ENCODE data around the gene HIBADH. TPM values are rescaled to one million over a fixed set of nuclear protein-coding genes. Genes with fewer than 3 reads are reported as not detected.

HIBADH gene
- total RNA-seq, 4 donors from 2014 or later: 42.2 to 56.4 (median 49.0) TPM

DNA sequence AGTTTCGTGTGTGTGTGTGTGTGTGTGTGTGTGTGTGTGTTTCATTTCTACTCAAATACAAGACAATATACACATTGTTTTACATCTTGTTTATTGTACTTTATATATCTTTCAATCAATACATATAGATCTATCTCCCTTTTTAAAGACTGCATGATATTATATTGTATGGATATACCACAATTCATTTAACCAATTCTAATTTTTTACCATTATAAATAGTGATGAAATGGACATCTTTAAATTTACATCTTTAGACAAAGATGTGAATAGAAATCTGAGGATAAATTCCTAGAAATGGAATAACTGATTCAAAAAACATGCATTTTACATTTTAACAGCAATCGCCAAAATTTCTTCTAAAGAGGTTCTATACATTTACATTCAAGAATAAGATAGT lies 23.2 kb upstream of the HIBADH start:
- Histone ChIP-seq H3K4me3 (no peak overlapping the region), H3K27ac (no peak overlapping the region), H3K27me3 (no peaks in the 10 kb centered on the region), H3K36me3 (no peaks in the 10 kb centered on the region), H3K9me3 (no peaks in the 10 kb centered on the region), H3K4me1 (no peaks in the 10 kb centered on the region)
- intact Hi-C loops (cut with DNase I; ENCODE audit: low total_unique reads): no loop called here
- ATAC-seq: no peak
- DNase-seq: no peak
- in situ Hi-C loops (cut with MboI; ENCODE audit: low sequenced_read_pairs in 4 of 4): no loop called here
- TF ChIP-seq, protein P1, sequence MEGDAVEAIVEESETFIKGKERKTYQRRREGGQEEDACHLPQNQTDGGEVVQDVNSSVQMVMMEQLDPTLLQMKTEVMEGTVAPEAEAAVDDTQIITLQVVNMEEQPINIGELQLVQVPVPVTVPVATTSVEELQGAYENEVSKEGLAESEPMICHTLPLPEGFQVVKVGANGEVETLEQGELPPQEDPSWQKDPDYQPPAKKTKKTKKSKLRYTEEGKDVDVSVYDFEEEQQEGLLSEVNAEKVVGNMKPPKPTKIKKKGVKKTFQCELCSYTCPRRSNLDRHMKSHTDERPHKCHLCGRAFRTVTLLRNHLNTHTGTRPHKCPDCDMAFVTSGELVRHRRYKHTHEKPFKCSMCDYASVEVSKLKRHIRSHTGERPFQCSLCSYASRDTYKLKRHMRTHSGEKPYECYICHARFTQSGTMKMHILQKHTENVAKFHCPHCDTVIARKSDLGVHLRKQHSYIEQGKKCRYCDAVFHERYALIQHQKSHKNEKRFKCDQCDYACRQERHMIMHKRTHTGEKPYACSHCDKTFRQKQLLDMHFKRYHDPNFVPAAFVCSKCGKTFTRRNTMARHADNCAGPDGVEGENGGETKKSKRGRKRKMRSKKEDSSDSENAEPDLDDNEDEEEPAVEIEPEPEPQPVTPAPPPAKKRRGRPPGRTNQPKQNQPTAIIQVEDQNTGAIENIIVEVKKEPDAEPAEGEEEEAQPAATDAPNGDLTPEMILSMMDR (IDR thresholded peaks at IDR 0.05 in 4 of 5, conservative IDR thresholded peaks at IDR 0.05 in 1 of 5): no peak
- no peak for TF ChIP-seq POLR2A (IDR thresholded peaks at IDR 0.05)

GRCh38 chr7:27685209-27685608 lies 22.5 kb upstream of the HIBADH start:
- intact Hi-C loops (cut with DNase I; ENCODE audit: low total_unique reads): no loop called here
- Histone ChIP-seq H3K36me3 (no peaks in the 10 kb centered on the region), H3K9me3 (no peaks in the 10 kb centered on the region), H3K4me1 (peaks cover 0 to 6% of the 10 kb centered on the region in 2 donors), H3K27ac (no peak overlapping the region), H3K4me3 (no peak overlapping the region), H3K27me3 (no peaks in the 10 kb centered on the region)
- TF ChIP-seq POLR2A (IDR thresholded peaks at IDR 0.05): no peak
- TF ChIP-seq, protein P1 (IDR thresholded peaks at IDR 0.05 in 4 of 5, conservative IDR thresholded peaks at IDR 0.05 in 1 of 5): no peak
- ATAC-seq (no peak), DNase-seq (no peak)
- in situ Hi-C loops (cut with MboI; ENCODE audit: low sequenced_read_pairs in 4 of 4): no loop called here

GRCh38 chr7:27684491-27684890 lies 21.8 kb upstream of the HIBADH start:
- TF ChIP-seq, protein P1 (IDR thresholded peaks at IDR 0.05 in 4 of 5, conservative IDR thresholded peaks at IDR 0.05 in 1 of 5): no peak
- TF ChIP-seq POLR2A (IDR thresholded peaks at IDR 0.05): no peak

GRCh38 chr7:27680610-27681009 lies 17.9 kb upstream of the HIBADH start:
- in situ Hi-C loops (cut with MboI; ENCODE audit: low sequenced_read_pairs in 4 of 4) (no loop called here), intact Hi-C loops (cut with DNase I; ENCODE audit: low total_unique reads) (no loop called here)
- Histone ChIP-seq H3K27me3 (no peaks in the 10 kb centered on the region), H3K9me3 (no peaks in the 10 kb centered on the region), H3K4me3 (no peak overlapping the region), H3K27ac (peak overlapping the region in 1 of 4 donors; percentile 3), H3K4me1 (peaks cover 0 to 8% of the 10 kb centered on the region in 2 donors), H3K36me3 (no peaks in the 10 kb centered on the region)
- ATAC-seq (peak; percentile 36 to 88), DNase-seq (peak in 1 of 2 donors; percentile 10)
- TF ChIP-seq, protein P1 (IDR thresholded peaks at IDR 0.05 in 4 of 5, conservative IDR thresholded peaks at IDR 0.05 in 1 of 5): no peak
- no peak for TF ChIP-seq POLR2A (IDR thresholded peaks at IDR 0.05)

More at GRCh38 chr7:27684491-27684890, 21.8 kb upstream of the HIBADH start:
- no peaks in the 10 kb centered on the region for H3K36me3 ChIP-seq
- H3K9me3 ChIP-seq: no peaks in the 10 kb centered on the region
- ATAC-seq (no peak), DNase-seq (no peak)
- intact Hi-C loops (cut with DNase I; ENCODE audit: low total_unique reads): no loop called here
- no peak overlapping the region for H3K27ac ChIP-seq
- no peaks in the 10 kb centered on the region for H3K27me3 ChIP-seq
- in situ Hi-C loops (cut with MboI; ENCODE audit: low sequenced_read_pairs in 4 of 4): no loop called here
- H3K4me1 ChIP-seq: peaks cover 0 to 8% of the 10 kb centered on the region in 2 donors
- H3K4me3 ChIP-seq: no peak overlapping the region

Data from gastrocnemius medialis (tissue), 4 donors.